ENCODE data around the gene ARHGAP1.

The ARHGAP1 gene

DNA sequence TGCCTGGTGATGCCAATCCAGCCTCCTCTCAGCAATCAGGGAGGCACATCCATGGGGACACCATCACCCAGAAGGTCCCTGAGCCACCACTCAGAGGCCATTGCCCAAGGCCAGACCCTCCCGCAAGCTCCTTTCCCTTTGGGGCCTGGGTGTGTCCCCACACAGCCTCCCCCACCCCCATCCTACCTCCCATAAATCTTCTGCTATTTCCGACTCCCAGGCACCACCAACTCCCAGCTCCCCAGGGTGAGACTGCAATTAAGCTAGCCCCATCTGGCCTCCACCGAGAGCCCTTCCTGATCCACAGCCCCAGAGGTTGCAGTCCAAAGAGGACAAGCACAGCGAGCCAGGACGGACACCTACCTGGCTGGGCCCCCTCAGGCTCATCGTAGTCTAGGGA, 6.3 kb downstream of the ARHGAP1 start:
- DNase-seq (ENCODE audit: low read depth) = no peak

DNA sequence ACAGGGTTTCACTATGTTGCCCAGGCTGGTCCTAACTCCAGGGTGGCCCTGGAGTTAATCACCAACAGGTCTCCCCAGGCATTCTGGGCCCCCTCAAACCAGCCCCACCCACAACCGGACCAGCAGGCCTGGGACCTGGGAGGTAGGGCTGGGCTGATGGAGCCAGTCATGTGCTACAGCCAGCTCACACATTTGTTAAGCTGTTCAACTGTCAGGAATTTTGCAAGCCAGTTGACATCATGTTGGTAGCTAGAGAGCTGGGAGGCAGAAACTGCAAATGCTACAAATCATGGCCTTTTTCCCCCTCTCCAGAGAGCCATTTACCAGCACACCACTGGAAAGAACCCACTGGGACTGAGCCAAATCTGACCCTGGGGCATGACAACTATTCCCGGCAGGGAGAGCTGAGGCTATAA, 6.8 kb downstream of the ARHGAP1 start:
- no peak for DNase-seq (ENCODE audit: low read depth)

DNA sequence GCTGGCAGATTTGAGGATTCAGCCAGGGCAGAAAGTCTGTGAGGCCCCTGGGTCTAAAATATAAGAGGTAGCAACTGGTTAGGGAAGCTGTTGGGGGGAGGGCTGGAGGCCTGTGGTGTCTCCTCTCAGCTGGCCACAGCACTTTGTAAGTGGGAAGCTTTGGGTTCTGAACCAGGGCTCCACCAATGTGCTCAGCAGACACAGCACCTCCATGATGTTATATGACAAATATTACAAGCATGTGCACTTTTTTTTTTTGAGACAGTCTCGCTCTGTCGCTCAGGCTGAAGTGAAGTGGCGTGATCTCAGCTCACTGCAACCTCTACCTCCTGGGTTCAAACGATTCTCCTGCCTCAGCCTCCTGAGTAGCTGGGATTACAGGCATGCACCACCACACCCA, 8.0 kb downstream of the ARHGAP1 start:
- no peak for DNase-seq (ENCODE audit: low read depth)

DNA sequence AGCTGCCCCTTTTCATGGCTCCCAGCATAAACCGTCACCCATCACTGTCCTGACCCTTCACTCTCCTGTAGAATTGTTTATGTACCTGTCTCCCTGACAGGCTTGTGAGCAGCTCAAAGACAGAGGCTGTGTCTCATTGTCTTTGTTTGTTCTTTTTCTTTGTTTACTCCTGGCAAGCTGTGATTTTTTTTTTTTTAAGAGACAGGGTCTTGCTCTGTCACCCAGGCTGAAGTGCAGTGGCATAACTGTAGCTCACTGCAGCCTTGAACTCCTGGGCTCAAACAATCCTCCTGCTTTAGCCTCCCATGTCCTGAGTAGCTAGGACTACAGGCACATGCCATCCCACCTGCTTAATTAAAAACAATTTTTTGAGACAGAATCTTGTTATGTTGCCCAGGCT, 9.7 kb downstream of the ARHGAP1 start:
- DNase-seq (ENCODE audit: low read depth) = no peak

DNA sequence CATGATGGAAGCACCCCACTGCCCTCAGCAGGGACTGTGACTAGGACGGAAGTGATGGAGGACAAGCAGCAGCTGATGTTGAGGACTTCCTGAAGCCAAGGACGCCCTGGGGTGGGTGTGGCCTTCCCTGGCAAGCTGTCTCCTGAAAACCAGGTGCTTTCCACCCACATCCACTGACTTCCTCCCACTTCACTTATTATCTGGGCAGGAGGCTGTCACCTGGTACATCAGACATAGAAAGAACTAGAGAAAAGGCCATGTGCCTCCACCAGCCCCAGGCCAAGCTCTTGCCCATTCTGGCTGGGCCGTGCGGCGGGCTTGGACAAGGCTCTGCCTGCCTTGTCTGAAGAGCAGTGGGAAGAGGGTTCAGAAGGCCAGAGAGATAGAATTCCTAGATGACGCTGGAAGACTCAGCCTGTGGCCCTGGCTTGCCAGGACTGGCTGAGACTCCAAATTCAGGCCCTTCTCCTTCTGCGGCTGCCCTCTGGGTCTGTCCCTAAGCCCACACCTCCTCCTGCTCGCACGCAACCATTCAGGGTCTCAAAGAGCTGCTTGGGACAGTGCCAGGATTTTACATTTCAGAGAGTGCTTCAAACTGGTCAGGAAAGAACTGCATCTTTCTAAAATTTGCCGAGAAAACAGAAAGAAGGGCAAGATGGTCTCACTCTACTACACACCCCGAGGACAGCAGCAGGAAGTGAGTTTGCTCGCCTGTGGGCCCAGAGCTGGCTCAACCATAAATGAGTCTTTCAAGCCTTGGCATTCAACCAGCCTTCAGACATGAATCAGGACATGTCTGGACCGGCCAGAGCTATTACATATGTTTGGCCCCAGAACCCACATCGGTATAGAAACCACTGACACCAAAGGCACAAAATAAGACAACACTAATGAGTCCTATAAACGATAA, 13.3 kb downstream of the ARHGAP1 start:
- DNase-seq (ENCODE audit: low read depth) = peak; percentile 17

DNA sequence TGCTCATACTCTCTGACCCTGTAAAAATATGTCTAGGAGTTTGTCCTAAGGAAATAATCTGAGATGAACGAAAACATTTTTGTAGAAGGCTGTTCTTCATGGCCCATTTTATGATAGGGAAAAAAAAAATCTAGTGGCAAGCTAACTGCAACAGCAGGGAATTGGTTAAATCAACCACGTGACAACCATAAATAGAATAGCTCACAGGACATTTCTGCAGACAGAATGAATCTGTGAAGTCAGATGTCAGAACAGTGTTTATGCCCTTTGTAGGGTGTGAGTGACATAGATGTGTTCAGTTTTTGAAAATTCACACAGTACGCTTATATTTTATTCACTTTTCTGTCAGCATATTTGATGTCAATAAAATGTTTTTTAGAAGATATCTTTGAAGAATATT, 16.1 kb downstream of the ARHGAP1 start:
- DNase-seq (ENCODE audit: low read depth) = no peak

DNA sequence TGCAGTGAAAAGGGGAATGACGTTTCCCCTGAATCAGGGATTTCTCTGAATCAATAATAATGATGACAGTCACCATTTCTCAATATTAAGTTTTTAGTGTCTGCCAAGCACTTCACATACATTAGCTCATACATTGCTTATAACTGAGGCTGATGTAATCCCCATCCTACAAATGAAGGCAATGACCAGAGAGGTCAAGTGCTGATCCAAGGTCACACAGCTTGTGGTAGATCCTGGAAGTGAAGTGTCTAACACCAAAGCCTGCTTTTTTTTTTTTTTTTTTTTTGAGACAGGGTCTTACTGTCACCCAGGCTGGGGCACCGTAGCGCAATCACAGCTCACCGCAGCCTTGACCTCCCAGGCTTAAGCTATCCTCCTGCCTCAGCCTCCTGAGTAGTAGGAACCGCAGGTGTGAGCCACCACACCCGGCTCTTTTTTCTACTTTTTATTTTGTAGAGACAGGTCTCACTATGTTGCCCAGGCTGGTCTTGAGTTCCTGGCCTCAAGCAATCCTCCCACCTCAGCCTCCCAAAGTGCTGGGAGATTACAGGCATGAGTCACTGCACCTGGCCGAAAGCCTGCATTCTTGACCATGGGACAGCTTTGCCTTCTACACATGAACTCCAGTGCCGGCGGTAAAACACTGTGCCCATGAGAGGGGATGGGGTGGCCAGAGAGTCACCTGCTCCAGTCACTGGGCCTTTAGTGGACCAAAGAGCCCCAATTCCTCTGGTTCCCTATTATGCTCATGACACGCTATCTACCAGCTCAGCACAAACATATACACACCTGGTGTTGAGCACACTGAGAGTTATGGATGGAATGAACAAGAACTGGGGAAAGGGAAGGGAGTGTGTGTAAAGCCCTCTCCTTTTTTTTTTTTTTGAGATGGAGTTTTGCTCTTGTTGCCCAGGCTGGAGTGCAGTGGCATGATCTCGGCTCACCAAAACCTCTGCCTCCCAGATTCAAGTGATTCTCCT, 17.4 kb downstream of the ARHGAP1 start:
- no peak for DNase-seq (ENCODE audit: low read depth)

DNA sequence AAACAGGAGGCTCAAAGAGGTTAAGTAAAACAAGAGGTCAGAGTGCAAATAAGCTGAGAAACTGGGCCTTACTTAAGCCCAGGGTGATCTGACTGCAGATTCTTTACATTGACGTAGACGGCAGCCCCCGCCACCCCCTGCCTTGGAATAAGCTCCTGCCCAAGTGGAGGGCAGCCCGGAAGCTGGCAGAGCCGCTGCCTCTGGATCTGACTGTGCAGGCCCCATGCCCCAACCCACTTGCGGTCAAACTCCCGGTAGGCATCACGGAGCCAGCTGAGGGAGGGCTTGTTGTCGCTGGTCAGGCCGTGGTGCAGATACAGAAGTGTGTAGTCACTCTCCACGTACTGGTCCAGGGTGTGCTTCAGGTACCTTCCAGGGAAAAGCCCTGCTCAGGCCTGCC, 18.6 kb downstream of the ARHGAP1 start:
- no peak for DNase-seq (ENCODE audit: low read depth)

DNA sequence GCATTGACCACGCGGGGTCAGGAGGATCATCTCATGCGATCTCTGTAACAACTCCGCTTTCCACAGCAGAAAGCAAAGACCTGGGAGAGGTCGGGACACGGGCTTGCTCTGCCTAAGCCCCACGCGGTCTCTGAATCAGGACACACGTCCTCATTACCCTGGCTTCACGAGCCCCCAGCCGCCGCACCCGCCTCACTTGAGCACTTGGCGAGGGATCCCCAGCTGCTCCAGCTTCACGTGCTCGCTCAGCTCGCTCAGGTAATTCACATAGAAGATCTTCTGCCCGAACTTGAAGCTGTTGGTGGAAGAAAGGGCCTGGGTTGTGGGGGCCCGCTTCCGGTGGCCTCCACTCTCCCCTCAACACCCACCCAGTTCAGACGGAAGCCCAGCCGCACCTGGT, 19.6 kb downstream of the ARHGAP1 start:
- DNase-seq (ENCODE audit: low read depth) = no peak

DNA sequence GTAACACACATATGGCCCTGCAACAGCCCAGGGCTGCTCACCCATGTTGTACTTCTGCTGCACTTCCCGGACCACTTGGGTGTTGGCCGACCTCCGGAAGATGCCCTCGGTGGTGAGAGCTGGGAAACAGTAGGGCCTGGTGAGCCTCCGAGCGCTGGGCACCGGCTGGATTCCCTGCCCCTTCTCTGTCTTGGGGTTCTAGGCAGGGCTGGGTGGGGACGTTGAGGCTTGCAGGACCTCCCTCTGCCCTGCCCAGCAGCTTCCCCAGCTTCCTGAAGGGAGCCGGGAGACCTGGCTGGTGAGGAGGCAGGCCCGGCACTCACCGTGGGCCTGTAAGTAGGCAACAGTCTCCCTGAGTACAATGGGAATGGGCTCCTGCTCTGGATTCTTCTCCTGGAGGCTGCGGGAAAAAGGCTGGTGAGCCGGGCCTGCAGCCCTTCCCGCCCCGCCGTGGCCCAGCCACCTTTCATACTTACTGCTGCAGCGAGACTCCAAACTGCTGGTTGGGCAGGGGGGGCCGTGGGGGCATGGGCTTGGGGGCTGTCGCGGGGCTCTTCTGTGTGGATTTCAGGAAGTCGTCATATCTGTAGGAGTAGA, 20.2 kb downstream of the ARHGAP1 start:
- DNase-seq (ENCODE audit: low read depth) = no peak

DNA sequence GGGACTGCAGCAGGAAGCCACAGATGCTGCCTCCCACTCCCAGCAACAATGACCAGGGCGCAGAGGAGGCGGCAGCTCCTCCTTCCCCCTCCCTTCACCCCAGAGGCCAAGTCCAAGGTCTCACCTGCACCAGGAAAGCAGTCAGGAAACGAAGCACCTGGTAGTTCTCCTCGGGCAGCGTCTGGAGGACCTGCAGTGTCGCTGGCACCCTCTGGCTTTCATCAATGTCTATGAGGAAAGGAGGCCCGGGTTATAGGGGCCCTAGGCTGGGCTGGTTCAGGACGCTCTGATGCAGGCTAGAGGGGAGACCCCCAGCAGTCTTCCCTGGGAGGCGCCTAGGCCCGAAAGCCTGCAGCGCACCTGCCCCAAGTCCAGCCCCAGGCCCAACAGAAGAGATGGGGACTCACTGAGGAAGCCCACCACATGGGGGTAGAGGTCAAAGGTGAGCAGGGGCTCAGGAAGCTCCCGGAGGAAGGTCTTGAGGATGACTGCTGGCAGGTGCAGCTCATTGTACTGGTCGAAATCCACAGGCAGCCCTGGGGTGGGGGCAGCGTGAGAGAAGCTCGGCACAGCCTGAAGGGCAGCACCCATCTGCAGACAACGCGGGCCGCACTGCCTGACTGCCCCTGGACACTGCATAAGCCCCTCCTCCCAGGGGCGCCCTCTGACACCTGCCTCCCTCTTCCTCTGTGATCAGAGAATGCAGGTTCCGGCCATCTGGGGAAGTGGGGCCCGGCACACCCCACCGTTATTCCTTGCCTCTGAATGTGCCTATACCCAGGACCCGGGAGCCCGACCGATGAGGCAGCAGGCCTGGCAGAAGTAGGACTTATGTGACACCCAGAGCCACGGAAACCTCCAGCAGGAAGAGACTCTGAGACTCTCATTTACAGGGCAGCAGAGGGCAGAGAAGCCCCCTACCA, 20.9 kb downstream of the ARHGAP1 start:
- DNase-seq (ENCODE audit: low read depth) = no peak

DNA sequence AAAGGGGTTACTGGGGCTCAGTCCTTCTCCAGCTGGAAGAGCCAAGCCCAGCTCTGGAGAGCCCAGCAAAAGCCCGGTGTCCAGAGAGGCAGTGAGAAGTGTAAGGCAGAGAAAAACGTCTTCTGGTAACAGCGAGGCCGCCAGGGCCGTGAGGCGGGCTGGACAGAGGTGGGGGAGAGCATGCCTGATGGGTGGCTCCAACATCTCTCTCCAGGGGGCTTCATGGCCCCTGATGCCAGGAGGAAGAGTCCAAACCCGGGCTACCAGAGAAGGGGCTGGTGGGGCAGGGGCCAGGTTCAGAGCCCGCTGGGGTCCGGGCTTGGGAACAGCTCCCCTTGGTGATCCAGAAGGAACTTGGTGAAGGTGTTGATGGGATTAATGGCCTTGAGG, 21.7 kb downstream of the ARHGAP1 start:
- no peak for DNase-seq (ENCODE audit: low read depth)

DNA sequence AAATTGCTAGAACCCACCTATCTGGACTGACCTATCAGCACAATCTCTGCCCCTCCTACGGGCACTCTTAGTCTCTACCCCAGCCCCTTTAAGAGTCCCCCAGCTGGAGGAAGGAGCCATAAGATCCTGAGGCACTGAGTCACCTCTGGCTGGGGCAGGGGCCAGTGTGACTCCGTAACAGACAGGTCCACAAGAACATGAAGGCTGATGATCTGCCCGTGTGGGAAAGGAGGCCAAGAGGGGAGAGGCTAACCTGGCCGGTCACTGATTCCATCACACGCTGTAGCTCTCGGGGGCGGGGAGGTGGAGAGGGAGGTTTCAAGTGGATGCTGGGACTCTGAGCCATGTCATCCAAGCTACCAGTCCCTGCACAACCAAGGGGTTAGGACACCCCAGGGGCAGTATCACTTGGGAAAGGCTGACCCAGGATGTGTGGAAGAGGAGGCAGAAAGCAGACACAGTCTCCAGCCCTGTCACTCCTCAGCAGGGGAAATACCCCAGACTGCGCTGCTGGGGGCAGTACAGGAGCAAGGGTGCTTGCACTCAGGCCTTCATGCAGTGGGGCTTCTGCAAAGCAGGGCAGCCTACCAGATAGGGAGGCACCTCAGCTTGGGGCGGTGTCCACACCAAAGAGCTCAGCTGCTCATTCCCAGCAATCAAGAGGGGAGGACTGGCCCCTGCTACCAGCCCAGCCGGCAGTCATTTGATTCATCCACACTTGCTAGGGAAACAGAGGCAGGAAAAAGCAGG, 22.3 kb downstream of the ARHGAP1 start:
- DNase-seq (ENCODE audit: low read depth) = no peak

DNA sequence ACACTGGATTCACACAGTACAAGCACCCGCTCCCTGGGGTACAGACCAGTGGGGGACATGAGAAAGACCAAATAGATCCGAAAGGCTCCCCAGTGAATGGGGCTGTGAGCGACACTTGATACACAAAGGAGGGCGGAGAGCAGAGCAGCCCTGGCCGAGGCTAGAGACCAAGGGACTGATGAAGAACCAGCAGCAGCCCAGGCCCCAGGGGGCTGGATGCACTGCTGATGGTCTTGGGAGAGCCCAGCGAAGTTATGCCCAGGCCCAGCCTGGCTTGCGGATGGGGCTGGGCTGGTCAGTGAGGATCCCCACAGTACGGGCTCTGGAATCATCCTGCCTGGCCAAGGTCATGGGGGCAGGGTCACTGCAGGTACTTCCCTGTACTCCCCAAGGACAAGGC, 23.2 kb downstream of the ARHGAP1 start:
- DNase-seq (ENCODE audit: low read depth) = no peak

DNA sequence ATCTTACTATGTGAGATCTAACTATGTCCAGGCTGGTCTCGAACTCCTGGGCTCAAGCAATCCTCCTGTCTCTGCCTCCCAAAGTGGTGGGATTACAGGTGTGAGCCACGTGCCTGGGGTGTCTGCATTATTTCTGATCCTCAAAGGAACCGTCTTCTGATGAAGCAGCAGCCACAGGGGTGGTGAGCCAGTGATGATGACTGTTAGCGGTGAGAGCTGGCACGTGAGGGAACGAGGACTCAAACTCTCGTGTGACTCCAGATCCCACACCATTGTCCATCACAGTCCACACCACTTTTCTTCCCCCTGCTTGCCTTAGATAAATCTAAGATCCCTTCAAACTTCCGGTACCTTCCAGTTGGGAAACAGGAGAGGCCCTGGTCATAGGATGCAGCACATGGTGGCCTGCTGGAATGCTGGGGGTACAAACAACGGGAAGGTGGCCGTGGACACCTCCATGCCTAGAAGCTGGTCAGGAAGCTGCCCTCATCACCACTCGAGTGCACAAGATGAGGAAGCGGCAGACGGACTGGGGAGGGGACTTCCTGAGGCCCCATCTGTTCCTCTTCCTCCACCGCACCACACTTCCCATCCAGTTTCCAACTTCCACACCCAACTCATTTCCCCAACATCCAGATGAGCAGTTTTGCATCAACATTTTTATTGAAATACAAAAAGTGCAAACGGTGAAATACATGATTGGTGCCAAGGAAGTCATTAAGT, 23.8 kb downstream of the ARHGAP1 start:
- no peak for DNase-seq (ENCODE audit: low read depth)

DNA sequence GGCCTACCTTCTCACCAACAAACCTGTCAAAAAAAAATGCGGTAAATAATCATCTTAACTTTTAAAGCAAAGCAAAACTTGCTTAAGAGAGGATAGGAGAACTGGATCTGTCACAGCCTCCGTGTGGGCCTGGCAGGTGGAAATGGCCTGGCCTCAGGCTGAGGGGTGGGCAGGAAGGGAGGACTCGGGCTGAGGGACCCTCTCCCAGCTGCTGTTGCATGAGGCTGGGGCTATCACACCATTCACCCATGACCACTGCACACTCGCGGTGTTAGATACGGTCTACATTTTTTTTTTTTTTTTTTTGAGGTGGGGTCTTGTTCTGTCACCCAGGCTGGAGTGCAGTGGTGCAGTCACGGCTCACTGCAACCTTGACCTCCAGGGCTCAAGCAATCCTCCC, 24.5 kb downstream of the ARHGAP1 start:
- DNase-seq (ENCODE audit: low read depth) = no peak

DNA sequence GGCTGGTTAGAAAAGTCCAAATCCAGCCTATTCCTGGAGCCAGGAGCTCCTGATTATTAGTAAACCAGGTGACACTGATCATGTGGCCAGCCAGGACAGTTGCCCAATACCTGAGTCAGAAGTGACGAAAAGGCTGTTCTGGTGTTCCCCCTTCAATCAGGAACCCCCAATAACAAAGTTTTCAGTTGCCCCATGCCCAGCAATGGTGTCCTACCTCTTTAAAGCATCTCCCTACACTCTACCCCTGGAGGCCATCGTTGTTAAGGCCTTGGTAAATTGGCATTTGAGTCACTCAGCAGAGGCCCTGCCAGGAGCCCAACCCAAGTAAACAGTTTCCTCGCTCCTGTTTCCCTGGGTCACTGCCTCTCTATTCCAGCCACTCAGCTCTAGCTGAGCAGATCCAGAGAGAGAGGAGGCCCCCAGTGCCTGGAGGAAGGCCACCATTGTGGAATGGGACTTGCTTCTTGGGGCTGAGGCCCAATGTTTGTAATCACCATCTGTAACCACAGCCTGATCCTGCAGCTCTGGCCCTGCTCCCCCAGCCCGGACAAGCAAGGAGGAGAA, 25.0 kb downstream of the ARHGAP1 start:
- peak; percentile 47 for DNase-seq (ENCODE audit: low read depth)

DNA sequence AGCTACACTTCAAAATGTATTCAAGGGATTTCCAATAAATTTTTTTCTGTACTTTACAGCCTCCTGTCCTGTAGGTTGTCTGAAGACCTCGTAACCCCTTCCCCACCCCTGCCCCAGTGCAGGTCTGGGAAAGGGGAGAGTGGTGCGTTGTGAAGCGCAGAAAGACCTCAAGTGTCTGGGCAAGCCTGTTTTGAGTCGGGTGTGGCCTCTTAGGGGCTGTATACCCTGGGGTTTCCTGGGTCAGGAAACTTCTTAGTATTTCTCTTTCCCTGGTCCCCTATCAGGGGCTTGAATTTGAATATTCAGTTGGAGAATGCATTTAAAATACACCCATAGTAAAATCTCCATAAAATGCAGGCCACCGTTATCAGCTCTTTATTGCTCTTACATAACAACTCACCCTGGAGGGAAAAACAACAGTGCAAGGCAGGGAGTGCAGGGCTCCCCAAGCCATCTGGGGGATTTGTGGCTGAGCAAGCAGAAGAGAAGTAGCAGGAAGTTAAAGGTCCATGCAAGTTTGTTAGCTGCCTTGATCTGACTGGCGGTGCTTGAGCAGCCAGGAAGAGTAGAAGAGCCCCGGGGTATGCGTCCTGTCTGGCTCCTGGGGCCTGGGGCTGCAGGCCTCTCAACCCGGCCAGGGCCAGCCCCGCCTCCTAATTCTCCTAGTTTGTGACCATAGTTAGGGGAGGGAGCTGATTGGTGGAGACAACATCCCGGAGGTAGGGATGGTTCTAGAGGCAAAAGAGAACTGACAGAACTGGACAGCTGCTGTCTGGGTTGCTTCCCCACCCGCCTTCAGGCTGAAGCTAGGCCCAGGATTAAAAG, 25.7 kb downstream of the ARHGAP1 start:
- DNase-seq (ENCODE audit: low read depth) = no peak
